ENCODE data around the gene MOB2.

- no peak for TF ChIP-seq FOXK2 (IDR thresholded peaks at IDR 0.05)
- no peak for TF ChIP-seq FOXM1 (IDR thresholded peaks at IDR 0.05; ENCODE audit: borderline replicate concordance)
- TF ChIP-seq, protein P1, sequence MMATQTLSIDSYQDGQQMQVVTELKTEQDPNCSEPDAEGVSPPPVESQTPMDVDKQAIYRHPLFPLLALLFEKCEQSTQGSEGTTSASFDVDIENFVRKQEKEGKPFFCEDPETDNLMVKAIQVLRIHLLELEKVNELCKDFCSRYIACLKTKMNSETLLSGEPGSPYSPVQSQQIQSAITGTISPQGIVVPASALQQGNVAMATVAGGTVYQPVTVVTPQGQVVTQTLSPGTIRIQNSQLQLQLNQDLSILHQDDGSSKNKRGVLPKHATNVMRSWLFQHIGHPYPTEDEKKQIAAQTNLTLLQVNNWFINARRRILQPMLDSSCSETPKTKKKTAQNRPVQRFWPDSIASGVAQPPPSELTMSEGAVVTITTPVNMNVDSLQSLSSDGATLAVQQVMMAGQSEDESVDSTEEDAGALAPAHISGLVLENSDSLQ (IDR thresholded peaks at IDR 0.05), result no peak
- TF ChIP-seq CTBP1 (IDR thresholded peaks at IDR 0.05; ENCODE audit: borderline replicate concordance), result no peak
- TF ChIP-seq NFRKB (IDR thresholded peaks at IDR 0.05), result no peak
- TF ChIP-seq FOXA1 (IDR thresholded peaks at IDR 0.05), result no peak
Measured at GRCh38 chr11:1498262-1498661, 11.7 kb upstream of the MOB2 start.

All from HEK293T (cell line).